Measurements from ENCODE around the gene SEZ6. TPM values are rescaled to one million over a fixed set of nuclear protein-coding genes. Genes with fewer than 3 reads are reported as not detected.

SEZ6 gene
- total RNA-seq, 4 donors from 2014 or later, result not detected

GRCh38 chr17:28959471-28959871 is 46.4 kb downstream of the SEZ6 start:
- in situ Hi-C loops (cut with MboI; ENCODE audit: low sequenced_read_pairs in 4 of 4), result loop anchor here (10.0 to 25.0 kb wide), 3 partner anchors 597 to 625 kb away; partner anchors contain the start of genes IFT20 (in 3 of the 4), TNFAIP1 (in 3 of the 4), POLDIP2 (in 1 of the 4) and SARM1 (in 1 of the 4)
- no peak for DNase-seq
- no peak for ATAC-seq
- H3K27me3 ChIP-seq, result peaks cover 0 to 10% (median 4%) of the 10 kb centered on the region in 3 donors
- TF ChIP-seq CTCF (IDR thresholded peaks at IDR 0.05 in 4 of 5, conservative IDR thresholded peaks at IDR 0.05 in 1 of 5) (no peak), POLR2A (IDR thresholded peaks at IDR 0.05) (no peak)
- H3K9me3 ChIP-seq, result no peaks in the 10 kb centered on the region
- no peaks in the 10 kb centered on the region for H3K36me3 ChIP-seq
- H3K4me3 ChIP-seq, result no peak overlapping the region
- no peaks in the 10 kb centered on the region for H3K4me1 ChIP-seq
- no peak overlapping the region for H3K27ac ChIP-seq
- intact Hi-C loops (cut with DNase I; ENCODE audit: low total_unique reads), result no loop called here

DNA sequence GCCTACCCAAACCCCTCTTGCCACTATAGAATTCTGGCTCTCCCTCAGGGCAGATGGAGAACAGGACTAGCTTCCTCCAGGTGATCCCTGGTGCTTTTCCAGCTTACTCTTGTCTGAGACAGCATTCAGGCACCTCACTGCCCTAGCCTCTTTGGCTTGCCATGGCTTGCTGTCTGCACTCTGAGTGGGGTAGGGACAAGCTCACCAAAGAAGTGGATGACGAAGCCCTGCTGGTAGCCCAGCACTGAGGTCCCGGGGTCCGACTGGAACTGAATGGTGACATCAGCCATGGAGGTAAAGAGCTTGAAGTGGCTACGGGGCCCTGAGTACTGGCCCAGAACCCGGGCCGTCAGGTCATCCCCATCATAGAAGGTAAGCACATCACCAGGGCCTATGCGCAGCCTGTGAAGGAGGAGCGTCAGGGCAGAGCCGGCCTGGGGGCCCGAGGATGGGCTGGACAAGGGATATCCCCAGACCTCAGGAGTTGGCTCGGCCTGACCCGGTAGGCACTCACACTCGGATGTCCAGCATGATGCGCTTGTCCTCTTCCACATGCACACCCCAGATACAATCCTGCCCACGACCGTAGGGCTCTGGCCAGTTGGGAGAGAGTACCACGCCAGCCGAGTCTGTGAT is 46.9 kb downstream of the SEZ6 start:
- intact Hi-C loops (cut with DNase I; ENCODE audit: low total_unique reads), result no loop called here
- Histone ChIP-seq H3K9me3 (no peaks in the 10 kb centered on the region), H3K4me1 (no peaks in the 10 kb centered on the region), H3K27ac (no peak overlapping the region), H3K27me3 (peaks cover 0 to 7% (median 4%) of the 10 kb centered on the region in 3 donors), H3K4me3 (no peak overlapping the region), H3K36me3 (no peaks in the 10 kb centered on the region)
- no peak for ATAC-seq
- DNase-seq, result no peak
- TF ChIP-seq POLR2A (IDR thresholded peaks at IDR 0.05), result no peak
- TF ChIP-seq CTCF (IDR thresholded peaks at IDR 0.05 in 4 of 5, conservative IDR thresholded peaks at IDR 0.05 in 1 of 5), result no peak
- in situ Hi-C loops (cut with MboI; ENCODE audit: low sequenced_read_pairs in 4 of 4), result loop anchor here (10.0 to 25.0 kb wide), 3 partner anchors 597 to 624 kb away; partner anchors contain the start of genes IFT20 (in 3 of the 4), TNFAIP1 (in 3 of the 4), POLDIP2 (in 1 of the 4) and SARM1 (in 1 of the 4)

DNA sequence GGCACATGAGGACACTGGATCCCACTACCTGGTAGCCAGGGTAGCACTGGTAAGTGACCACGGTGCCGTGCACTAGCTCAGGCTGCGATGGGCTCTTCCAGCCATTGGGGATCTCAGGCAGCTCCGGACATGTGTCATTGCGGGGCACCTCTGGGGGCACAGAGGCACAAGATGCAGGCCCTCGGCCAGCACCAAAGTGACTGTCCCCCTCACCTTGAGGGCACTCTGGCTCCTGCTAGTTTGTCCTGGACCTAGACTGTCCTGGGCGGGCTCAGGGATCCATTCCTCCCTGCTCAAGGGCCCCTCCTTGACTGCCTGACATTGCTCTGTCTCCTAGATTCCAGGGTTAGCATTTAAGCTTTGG is 47.9 kb downstream of the SEZ6 start:
- H3K9me3 ChIP-seq, result no peaks in the 10 kb centered on the region
- no peaks in the 10 kb centered on the region for H3K36me3 ChIP-seq
- H3K27me3 ChIP-seq, result peaks cover 0 to 4% (median 0%) of the 10 kb centered on the region in 3 donors
- ATAC-seq, result no peak
- no peak overlapping the region for H3K27ac ChIP-seq
- DNase-seq, result no peak
- in situ Hi-C loops (cut with MboI; ENCODE audit: low sequenced_read_pairs in 4 of 4) (loop anchor here (10.0 to 25.0 kb wide), 3 partner anchors 596 to 623 kb away; partner anchors contain the start of genes IFT20 (in 3 of the 4), TNFAIP1 (in 3 of the 4), POLDIP2 (in 1 of the 4) and SARM1 (in 1 of the 4)), intact Hi-C loops (cut with DNase I; ENCODE audit: low total_unique reads) (no loop called here)
- TF ChIP-seq POLR2A (IDR thresholded peaks at IDR 0.05) (no peak), CTCF (IDR thresholded peaks at IDR 0.05 in 4 of 5, conservative IDR thresholded peaks at IDR 0.05 in 1 of 5) (no peak)
- peaks cover 0 to 5% of the 10 kb centered on the region in 2 donors for H3K4me1 ChIP-seq
- H3K4me3 ChIP-seq, result no peak overlapping the region

- in situ Hi-C loops (cut with MboI; ENCODE audit: low sequenced_read_pairs in 4 of 4), result loop anchor here (10.0 to 25.0 kb wide), 3 partner anchors 595 to 623 kb away; partner anchors contain the start of genes IFT20 (in 3 of the 4), TNFAIP1 (in 3 of the 4), POLDIP2 (in 1 of the 4) and SARM1 (in 1 of the 4)
- ATAC-seq, result no peak
These were observed 48.4 kb downstream of the SEZ6 start for GRCh38 chr17:28957277-28957991.

More at GRCh38 chr17:28957277-28957991, 48.4 kb downstream of the SEZ6 start:
- H3K27ac ChIP-seq, result no peak overlapping the region
- intact Hi-C loops (cut with DNase I; ENCODE audit: low total_unique reads), result no loop called here
- H3K4me1 ChIP-seq, result peaks cover 4 to 10% of the 10 kb centered on the region in 2 donors
- H3K9me3 ChIP-seq, result no peaks in the 10 kb centered on the region
- no peaks in the 10 kb centered on the region for H3K36me3 ChIP-seq
- TF ChIP-seq CTCF (IDR thresholded peaks at IDR 0.05 in 4 of 5, conservative IDR thresholded peaks at IDR 0.05 in 1 of 5) (no peak), POLR2A (IDR thresholded peaks at IDR 0.05) (no peak)
- no peak overlapping the region for H3K4me3 ChIP-seq
- no peak for DNase-seq
- H3K27me3 ChIP-seq, result peaks cover 0 to 4% (median 0%) of the 10 kb centered on the region in 3 donors

Measured in gastrocnemius medialis (tissue), 4 donors.